Measurements from ENCODE around the gene CTRB1.
"Not testable (repeated sequence)": the region's sequence is repeated elsewhere in the genome, so short reads cannot be mapped to it uniquely, and the experiment has no call there.

Gene CTRB1

GRCh38 chr16:75266738-75267630 is 48.2 kb downstream of the CTRB1 start:
- no peak overlapping the region for H3K4me3 ChIP-seq (replicated peaks in 1 of 2; ENCODE audit: low read depth in 2 of 2, low read length in 2 of 2)
- DNase-seq (ENCODE audit: low read depth in 2 of 2) = no peak

GRCh38 chr16:75267631-75268264 is 49.0 kb downstream of the CTRB1 start:
- peak in 1 of 2 donors; percentile 51 for DNase-seq (ENCODE audit: low read depth in 2 of 2)
- no peak for TF ChIP-seq CTCF (IDR thresholded peaks at IDR 0.05; ENCODE audit: low read depth, low read length)
- no peak overlapping the region for H3K4me3 ChIP-seq (replicated peaks in 1 of 2; ENCODE audit: low read depth in 2 of 2, low read length in 2 of 2)

More at GRCh38 chr16:75266738-75267630, 48.2 kb downstream of the CTRB1 start:
- TF ChIP-seq CTCF (IDR thresholded peaks at IDR 0.05; ENCODE audit: low read depth, low read length) = no peak

GRCh38 chr16:75269358-75269757 is 50.6 kb downstream of the CTRB1 start:
- not testable (repeated sequence) for DNase-seq (ENCODE audit: low read depth in 2 of 2); H3K4me3 ChIP-seq (replicated peaks in 1 of 2; ENCODE audit: low read depth in 2 of 2, low read length in 2 of 2)

- H3K4me3 ChIP-seq (replicated peaks in 1 of 2; ENCODE audit: low read depth in 2 of 2, low read length in 2 of 2) = no peak overlapping the region
- DNase-seq (ENCODE audit: low read depth in 2 of 2) = no peak
- TF ChIP-seq CTCF (IDR thresholded peaks at IDR 0.05; ENCODE audit: low read depth, low read length) = no peak
These were observed 52.8 kb downstream of the CTRB1 start for GRCh38 chr16:75271441-75272096.

DNA sequence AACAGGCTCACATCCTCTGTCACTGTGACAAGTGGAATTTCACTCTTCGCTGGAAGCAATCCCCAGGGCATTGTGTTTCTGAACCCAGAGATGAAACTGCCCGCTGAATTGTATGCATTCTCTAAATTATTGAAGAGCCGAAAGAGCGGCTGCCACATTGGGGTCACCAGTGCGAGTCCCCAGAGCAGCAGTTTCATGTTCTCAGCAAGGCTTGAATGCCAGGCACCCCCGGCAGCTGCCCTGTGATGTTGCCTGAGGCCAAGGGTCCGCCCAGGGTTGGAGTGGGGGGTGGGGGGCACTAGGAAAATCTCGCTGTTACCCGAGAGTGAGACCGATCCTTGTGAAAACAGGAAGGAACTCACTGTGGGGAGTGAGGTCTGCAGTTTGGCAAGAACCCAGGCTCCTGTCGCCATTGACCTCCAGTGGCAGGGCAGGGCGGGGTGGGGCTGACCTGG is 53.3 kb downstream of the CTRB1 start:
- no peak overlapping the region for H3K4me3 ChIP-seq (replicated peaks in 1 of 2; ENCODE audit: low read depth in 2 of 2, low read length in 2 of 2)
- DNase-seq (ENCODE audit: low read depth in 2 of 2) = no peak
- TF ChIP-seq CTCF (IDR thresholded peaks at IDR 0.05; ENCODE audit: low read depth, low read length) = no peak

GRCh38 chr16:75272629-75273028 is 53.8 kb downstream of the CTRB1 start:
- not testable (repeated sequence) for H3K4me3 ChIP-seq (replicated peaks in 1 of 2; ENCODE audit: low read depth in 2 of 2, low read length in 2 of 2)

GRCh38 chr16:75273054-75273925 is 54.5 kb downstream of the CTRB1 start:
- TF ChIP-seq CTCF (IDR thresholded peaks at IDR 0.05; ENCODE audit: low read depth, low read length) = no peak
- no peak overlapping the region for H3K4me3 ChIP-seq (replicated peaks in 1 of 2; ENCODE audit: low read depth in 2 of 2, low read length in 2 of 2)
- DNase-seq (ENCODE audit: low read depth in 2 of 2) = peak in 1 of 2 donors; percentile 73

More at GRCh38 chr16:75272629-75273028, 53.8 kb downstream of the CTRB1 start:
- DNase-seq (ENCODE audit: low read depth in 2 of 2) = not testable (repeated sequence)
